Inflammatory macrophage (primary cell): ENCODE measurements around the gene GOLT1B.

Experiments used
- DNase-seq, 2 donors: peaks; one replicate each; pipeline ENCODE4 v3.0.0-alpha.2; 2020 to 2022

The GOLT1B gene

DNA sequence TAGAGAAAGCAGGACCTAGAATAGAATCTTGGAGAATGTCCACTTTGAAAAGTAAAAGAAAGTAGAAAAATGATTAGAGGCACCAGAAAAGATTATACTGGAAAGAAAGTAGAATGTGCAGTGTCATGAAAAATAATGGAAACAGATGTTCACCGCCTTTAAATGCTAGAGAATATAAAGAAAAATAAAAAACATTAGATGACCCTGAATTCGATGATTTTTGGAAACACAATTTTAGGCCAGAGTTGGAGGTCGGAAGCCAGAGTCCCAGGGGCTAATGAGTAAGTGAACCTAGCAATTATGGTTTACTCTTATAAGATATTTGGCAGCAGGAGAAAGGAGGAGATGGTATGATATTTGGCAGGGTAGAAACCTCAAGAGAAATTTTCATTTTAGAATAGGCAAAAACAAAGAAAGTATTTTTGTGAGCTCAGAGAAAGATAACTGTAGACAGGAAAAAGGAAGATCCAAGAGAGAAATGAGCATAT lies 65.4 kb downstream of the GOLT1B start:
- DNase-seq = no peak
